Epidermal melanocyte (primary cell): ENCODE data around the gene RHOBTB3.

Experiments used
- DNase-seq: peaks from one replicate; pipeline ENCODE4 v3.0.0; 2011; ENCODE audit warnings: low spot score; ENCODE audit not compliant: insufficient read length

Gene RHOBTB3

GRCh38 chr5:95838001-95838520, 106.9 kb downstream of the RHOBTB3 start:
- no peak for DNase-seq

- no peak for DNase-seq
Measured at GRCh38 chr5:95838556-95838955, 107.4 kb downstream of the RHOBTB3 start.

GRCh38 chr5:95839658-95840057, 108.5 kb downstream of the RHOBTB3 start:
- DNase-seq: no peak

- DNase-seq: no peak
Measured at GRCh38 chr5:95840956-95841705, 110.0 kb downstream of the RHOBTB3 start.

GRCh38 chr5:95841914-95842812, 111.0 kb downstream of the RHOBTB3 start:
- no peak for DNase-seq

- peak; percentile 23 for DNase-seq
Measured at GRCh38 chr5:95842854-95843544, 111.9 kb downstream of the RHOBTB3 start.

- DNase-seq: no peak
Measured at GRCh38 chr5:95843733-95844223, 112.6 kb downstream of the RHOBTB3 start.

- no peak for DNase-seq
Measured at GRCh38 chr5:95845391-95845790, 114.3 kb downstream of the RHOBTB3 start.
